ENCODE data around the gene SCGB3A2.
A peak's percentile ranks its signal among the peaks of the same experiment; 100 is the strongest.

DNA sequence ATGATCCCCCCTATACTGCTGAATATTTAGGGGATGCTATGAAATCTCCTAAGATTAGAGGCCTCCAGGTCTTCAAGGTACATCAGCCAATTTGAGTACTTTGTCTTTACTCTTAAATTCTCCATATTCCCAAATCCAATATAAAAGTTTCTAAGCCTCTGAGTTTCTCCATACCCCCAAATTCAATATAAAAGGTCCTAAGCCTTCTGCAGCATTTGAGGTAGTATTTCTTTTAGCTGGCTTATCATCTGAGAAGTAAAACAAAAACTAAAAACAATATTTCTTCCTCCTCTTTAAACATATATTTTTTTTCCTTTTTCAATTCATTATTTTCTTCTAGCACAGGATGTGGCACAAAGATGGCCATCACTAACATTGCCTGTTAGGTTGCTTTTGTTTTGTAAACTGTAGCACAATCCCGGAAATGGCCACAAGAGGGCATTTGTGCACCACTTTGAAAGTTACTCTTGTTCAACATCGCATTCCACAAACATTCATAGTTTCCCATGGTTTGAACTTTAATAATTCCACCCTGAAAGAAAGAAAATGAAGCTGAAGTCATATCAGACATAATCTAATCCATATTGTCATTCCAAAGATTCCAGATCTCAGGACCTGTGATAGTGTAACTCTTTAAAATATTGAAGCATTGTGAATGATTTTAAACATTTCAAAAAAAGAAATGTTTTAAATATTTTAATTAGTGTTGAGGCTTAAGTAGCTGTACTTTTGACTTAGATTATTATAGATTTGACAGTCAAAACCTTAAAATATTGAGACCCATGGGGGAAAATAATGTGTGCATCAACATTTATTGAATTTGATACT is 21.0 kb upstream of the SCGB3A2 start:
- peak; percentile 93 for TF ChIP-seq CTCF (conservative IDR thresholded peaks at IDR 0.05; ENCODE audit: low read length)
- no peak for TF ChIP-seq EZH2phosphoT487 (IDR thresholded peaks at IDR 0.05; ENCODE audit: borderline replicate concordance, low read depth, low read length)
